Stimulated activated CD8-positive, alpha-beta memory T cell treated with anti-CD3 and anti-CD28 coated beads, Interleukin-4, amount 100 ng/mL, for 4 hours (primary cell): ENCODE results near the gene KLHL8.
A peak's percentile ranks its signal among the peaks of the same experiment; 100 is the strongest.

Experiments
- DNase-seq, 2 donors: peaks; one replicate each; pipeline ENCODE4 v3.0.0-alpha.2; 2020; ENCODE audit warnings: low read depth in 2 of 2, low spot score in 1 of 2

Gene KLHL8

GRCh38 chr4:87220094-87220822 is at the start of gene KLHL8:
TSS of gene KLHL8 (minus strand) at chr4:87220618. CDS start at chr4:87195539, 25,079 bp downstream.
- peak; percentile 53 to 76 for DNase-seq

DNA sequence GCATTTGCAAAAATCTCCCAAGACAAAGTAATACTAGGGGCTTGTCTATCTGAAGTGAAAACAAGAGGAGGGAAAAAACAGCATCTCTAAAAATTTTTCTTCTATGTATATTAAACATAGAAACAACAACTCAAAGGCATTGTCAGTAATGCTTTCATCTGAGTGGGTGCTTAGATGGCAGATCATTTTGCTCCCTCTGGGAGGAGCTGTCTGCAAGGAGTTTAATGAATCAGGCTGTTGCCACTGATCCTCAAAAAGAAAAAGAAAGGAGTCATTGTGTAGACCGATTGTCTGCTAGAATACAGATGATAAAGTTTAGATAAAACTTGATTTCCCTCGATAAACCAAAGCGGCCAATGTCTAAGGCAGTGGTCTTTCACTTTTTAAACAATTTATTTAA is 49.7 kb upstream of the KLHL8 start:
- no peak for DNase-seq

DNA sequence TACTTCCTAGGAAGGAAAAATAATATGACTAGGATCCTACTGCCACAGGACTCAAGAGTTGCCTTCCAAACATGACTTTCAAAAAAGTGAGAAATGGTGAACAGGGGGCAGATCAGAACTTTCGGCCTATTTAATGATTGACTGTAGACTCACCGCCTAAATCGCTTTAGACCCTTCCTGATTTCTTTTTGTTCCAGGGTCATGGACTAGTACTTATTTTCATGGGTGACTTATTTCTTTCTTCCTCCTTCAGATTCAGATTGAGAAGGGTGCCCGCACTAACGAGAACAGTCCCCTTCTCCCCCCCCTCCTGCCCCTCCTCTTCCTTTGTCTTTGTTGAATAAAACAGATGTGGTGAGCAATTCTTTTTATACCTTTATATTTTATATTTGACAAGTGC is 48.0 kb upstream of the KLHL8 start:
- no peak for DNase-seq

- no peak for DNase-seq
Observed at GRCh38 chr4:87266986-87267385, 46.6 kb upstream of the KLHL8 start.

DNA sequence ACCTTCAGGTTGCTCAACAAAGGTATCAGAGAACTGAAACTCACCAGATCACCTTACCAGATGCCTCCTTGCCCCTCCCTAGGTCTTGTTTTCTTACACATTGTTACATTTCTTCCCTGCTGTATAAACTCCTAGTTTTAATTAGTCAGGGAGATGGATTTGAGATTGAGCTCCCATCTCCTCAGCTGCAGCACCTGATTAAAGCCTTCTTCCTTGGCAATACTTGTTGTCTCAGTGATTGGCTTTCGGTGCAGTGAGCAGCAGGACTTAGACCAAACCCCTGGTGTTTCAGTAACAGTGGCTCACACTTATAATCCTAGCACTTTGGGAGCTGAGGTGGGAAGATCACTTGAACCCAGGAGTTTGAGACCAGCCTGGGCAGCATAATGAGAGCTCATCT is 42.5 kb upstream of the KLHL8 start:
- DNase-seq = no peak

DNA sequence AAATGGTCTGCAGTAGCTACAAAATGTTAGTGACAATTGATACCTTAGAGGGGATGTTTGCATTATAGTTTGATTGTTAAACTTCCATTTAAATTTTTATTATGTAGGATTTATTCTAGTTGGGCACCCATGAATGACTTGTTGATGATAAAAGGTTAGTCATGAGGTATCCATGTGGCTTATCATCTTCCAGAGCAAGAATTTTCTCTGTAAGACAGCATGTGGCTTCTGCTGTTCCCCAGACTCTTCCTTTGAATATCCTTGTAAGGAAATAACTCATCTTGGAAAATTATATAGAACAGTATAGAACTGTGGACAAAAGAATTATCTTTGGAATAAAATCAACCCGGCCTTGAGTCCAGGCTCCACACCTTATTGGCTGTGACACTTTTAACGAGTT is 40.1 kb upstream of the KLHL8 start:
- no peak for DNase-seq

- DNase-seq = no peak
Observed at GRCh38 chr4:87258677-87259076, 38.3 kb upstream of the KLHL8 start.

- DNase-seq = no peak
Observed at GRCh38 chr4:87257523-87257922, 37.1 kb upstream of the KLHL8 start.

DNA sequence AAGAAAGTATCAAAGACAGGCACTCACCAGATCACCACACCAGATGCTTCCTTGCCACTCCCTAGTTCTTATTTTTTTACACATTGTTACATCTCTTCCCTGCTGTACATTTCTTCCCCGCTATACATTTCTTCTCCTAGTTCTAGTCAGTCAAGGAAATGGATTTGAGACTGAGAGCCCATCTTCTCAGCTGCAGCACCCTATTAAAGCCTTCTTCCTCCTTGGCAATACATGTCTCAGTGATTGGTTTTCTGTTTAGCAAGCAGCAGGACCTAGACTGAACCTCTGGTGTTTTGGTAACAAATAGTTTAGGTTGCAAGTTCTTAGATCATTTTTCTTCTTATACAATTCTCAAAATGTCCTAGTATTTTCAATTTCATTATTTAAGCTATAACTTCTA is 35.3 kb upstream of the KLHL8 start:
- DNase-seq = no peak

DNA sequence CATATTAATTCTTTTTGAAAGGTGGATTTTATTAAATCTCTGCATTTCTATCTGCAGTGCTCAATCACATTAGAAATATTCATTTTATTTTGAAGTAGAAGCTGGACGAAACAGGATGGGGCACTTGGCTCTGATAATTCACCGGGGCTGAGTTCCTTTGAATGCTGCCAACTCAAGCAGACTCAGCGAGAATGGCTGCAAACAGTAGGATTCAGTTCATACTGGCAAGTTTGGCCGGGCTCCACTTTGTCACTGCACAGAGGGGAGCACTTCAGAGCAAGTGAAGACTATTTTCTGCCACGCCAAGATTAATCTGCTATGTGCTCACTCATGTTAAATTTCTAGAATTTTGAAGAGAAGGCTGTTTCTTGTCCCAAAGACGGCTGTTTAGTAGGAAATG is 30.7 kb upstream of the KLHL8 start:
- no peak for DNase-seq

DNA sequence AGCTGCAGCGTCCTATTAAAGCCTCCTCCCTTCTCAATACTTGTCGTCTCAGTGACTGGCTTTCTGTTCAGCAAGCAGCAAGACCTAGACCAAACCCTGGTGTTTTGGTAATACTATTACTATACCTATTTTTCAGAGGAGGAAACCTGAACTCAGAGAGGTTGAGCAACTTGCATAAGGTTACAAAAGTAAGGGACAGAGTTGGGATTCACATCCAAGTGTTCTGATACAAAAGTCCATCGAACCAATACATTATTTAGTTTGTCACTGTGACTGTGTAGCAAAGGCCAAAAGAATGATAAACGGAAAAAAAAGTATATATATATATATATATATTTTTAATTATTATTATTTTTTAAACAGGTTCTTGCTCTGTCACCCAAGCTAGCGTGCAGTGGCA is 29.9 kb upstream of the KLHL8 start:
- no peak for DNase-seq

GRCh38 chr4:87249332-87250019 is 29.1 kb upstream of the KLHL8 start:
- no peak for DNase-seq

DNA sequence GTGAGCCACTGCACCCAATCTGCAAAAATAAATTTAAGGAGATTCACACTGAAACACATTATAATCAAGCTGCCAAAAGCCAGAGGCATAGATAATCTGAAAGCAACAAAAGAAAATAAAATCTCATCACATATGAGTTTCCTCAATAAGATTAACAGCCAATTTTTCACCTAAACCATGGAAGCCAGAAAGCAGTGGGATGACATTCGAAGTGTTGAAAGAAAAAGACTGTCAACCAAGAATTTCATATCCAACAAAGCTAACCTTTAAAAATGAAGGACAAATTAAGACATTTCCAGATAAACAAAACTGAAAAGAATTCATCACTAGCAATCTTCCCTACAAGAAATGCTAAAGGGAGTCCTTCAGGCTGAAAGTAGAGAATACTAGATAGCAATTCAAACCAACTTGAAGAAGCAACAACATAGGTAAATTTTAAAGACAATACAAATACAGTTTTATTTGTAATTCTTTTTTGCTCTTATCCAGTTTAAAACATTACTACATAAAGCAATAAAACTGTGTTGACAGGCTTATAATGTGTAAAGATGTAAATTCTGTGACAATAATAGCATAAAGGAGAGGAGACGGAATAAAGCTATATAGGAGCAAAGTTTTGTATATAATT is 23.1 kb upstream of the KLHL8 start:
- DNase-seq = no peak

GRCh38 chr4:87241336-87241735 is 20.9 kb upstream of the KLHL8 start:
- DNase-seq = no peak

- DNase-seq = no peak
Observed at GRCh38 chr4:87240341-87240740, 19.9 kb upstream of the KLHL8 start.

DNA sequence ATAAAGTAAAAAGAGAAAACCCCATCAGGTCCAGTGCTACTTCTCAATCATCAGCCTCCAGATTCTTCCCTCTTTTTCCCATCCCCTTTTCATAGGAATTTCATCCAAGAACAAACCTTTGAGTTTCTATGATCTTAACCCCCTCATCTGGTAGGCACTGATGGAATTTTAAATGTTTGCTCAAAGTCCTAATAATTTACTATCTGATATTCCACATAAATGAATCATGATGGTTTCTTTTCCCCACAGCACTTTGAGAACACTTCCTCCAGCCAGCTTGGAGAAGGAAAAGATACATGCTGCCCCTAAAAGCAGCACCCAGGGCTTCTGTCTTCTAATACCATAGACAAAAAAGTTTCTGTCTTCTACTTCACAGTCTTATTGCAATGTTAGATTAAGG is 19.4 kb upstream of the KLHL8 start:
- no peak for DNase-seq

DNA sequence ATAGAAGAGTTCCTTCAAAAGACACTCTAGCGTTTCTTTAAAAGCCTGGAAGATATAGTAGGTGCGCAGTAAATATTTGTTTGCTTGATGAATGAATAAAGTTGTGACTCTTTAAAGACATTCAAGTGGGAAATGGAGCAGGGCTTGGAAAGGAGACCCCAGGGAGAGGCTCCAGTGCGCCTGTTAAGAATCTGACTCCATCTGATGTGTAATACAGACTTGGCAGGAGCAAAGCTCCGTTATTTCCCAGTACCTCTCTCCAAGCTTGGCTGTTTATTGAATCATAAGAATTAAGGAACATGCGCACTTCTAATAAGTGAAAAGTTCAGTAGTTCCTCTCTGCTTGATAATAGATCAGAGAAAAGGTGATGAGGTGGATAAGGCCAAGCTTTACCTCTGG is 18.8 kb upstream of the KLHL8 start:
- DNase-seq = no peak

DNA sequence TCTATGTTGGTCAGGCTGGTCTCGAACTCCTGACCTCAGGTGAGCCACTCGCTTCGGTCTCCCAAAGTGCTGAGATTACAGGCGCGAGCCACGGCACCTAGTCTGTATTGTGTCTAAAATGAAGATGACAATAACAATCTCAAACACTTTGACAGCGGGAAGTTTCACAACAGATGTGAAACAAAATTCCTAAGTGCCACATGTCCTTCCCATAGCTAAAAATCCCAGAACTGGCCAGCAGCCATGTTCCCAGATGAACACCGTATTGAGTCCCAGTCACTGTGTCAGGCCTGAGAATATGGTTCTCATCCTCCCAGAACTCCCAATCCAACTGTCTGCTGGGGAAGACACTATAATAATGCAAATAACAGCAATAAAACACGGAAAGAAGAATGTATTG is 16.4 kb upstream of the KLHL8 start:
- DNase-seq = no peak

DNA sequence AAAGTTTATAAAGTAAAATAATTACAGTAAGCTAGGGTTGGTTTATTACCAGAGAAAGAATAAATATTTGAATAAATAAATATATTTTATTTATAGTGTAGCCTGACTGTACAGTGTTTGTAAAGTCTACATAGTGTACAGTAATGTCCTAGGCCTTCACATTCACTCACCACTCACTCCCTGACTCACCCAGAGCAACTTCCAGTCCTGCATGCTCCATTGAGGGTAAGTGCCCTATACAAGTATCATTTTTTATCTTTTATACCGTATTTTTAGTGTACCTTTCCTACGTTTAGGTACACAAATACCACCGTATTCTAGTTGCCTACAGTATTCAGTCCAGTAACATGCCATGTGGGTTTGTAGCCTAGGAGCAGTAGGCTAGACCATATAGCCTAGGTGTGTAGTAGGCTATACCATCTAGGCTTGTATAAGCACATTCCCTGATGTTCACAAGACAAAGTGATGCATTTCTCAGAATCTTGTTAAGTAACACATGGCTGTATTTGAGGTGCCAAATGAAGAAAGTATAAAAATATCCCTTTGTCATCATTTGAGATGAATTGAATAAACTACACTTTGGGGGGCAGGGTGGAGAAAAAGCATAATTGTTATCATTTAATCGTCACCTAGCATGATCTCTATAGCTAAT is 14.7 kb upstream of the KLHL8 start:
- DNase-seq = no peak

GRCh38 chr4:87232216-87232615 is 11.8 kb upstream of the KLHL8 start:
- DNase-seq = no peak

GRCh38 chr4:87230806-87231205 is 10.4 kb upstream of the KLHL8 start:
- no peak for DNase-seq

GRCh38 chr4:87229979-87230378 is 9.6 kb upstream of the KLHL8 start:
- DNase-seq = no peak
